ENCODE results near the gene VMAC. TPM values are rescaled to one million over a fixed set of nuclear protein-coding genes. Genes with fewer than 3 reads are reported as not detected.

VMAC gene
- total RNA-seq, 1 experiment from 2014 or later: 7.0 TPM

DNA sequence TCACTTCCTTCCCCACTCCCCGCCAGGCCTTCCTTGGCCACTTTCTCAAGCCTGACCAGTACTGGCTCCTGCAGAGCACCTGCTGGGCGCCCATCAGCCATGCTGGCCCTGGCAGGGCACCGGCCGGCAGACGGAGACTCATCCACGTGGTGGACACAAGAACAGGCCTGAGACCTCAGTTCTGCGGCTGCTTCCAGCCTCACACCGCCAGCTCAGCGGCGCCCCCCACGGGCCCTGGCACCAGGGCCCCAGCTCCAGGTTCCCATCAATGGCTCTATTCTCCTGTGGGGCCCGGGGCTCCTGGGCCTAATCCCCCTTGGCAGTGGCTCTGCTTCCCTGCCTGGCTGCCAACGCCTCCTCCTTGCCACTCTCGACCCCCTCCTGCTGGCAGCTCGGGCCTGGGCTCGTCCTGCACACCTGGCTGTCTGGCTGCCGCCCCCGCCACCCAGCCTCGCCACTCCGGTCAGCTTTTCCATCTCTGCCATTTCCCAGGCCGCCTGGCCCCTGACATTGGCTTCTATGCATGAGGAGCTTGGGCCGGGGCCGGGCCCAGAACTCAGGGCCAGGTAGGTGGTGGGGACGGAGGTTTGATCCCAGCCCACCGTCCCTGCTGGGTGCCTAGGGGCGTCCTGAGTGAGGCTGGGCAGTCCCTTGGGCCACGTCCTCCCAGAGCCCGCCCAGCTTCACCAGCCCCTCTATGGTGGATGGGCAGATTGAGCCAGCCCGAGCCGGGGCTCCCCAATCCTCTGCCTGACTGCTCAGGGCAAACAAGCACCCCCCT, 7.3 kb upstream of the VMAC start:
- H3K4me1 Mint-ChIP-seq (ENCODE audit: insufficient read depth, unreplicated experiment): peaks cover 6% of the 10 kb centered on the region
- H3K36me3 Mint-ChIP-seq (ENCODE audit: insufficient read depth, unreplicated experiment): peaks cover 22% of the 10 kb centered on the region
- no peaks in the 10 kb centered on the region for H3K9me3 Mint-ChIP-seq (ENCODE audit: unreplicated experiment)
- ChIA-PET CTCF (interaction anchor here (0.6 to 0.8 kb wide), 2 partner anchors 94 to 123 kb away, joined by 3 to 4 read pairs; no protein-coding TSS in a partner anchor), POLR2A (no interaction called here)
- H3K27me3 Mint-ChIP-seq (ENCODE audit: insufficient read depth, unreplicated experiment): no peaks in the 10 kb centered on the region
- no TSS peak for BruUV-seq (replicated peaks)
- no peak overlapping the region for H3K27ac Mint-ChIP-seq (ENCODE audit: low read depth, unreplicated experiment)
- DNase-seq (ENCODE audit: unreplicated experiment): no peak
- TF ChIP-seq, protein P1, sequence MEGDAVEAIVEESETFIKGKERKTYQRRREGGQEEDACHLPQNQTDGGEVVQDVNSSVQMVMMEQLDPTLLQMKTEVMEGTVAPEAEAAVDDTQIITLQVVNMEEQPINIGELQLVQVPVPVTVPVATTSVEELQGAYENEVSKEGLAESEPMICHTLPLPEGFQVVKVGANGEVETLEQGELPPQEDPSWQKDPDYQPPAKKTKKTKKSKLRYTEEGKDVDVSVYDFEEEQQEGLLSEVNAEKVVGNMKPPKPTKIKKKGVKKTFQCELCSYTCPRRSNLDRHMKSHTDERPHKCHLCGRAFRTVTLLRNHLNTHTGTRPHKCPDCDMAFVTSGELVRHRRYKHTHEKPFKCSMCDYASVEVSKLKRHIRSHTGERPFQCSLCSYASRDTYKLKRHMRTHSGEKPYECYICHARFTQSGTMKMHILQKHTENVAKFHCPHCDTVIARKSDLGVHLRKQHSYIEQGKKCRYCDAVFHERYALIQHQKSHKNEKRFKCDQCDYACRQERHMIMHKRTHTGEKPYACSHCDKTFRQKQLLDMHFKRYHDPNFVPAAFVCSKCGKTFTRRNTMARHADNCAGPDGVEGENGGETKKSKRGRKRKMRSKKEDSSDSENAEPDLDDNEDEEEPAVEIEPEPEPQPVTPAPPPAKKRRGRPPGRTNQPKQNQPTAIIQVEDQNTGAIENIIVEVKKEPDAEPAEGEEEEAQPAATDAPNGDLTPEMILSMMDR (IDR thresholded peaks at IDR 0.05; ENCODE audit: unreplicated experiment): peak; percentile 12
- H3K4me3 Mint-ChIP-seq (ENCODE audit: unreplicated experiment): no peak overlapping the region
- intact Hi-C loops (cut with micrococcal nuclease): no loop called here

DNA sequence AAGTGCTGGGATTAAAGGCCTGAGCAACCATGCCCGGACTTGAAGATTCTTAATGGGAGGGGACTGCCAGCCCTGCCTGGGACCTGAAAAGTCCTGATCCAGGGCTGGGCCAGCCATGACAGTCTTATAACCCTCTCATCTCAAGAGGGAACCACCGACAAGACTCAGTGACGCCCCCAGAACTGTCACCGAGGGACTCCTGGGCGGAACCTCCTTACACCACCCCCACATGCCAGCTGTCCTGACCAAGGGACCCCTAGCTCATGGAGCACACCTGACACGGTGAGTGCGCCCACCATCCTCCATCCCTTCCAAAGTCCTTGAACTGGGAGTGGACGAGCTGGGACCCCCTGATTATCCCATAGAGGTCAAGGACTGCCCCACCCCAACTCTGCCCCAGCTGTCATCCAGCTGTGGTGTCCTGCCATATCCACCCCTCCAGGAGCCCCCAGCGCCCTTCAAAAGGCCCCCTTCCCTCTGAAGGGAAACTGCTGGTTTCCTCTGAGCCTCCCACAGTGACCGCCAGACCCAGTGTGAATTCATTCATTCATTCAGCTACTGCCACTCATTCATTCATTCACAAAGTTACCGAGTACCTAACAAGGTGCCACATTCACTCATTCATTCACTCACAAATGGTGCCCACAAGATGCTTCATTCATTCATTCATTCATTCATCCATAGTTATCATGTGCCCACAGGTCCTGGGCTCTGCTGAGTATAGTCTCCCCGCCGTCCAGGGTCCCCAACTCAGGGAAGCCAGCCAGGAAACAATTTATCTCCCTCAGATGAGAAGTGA, 4.7 kb upstream of the VMAC start:
- POLR2A ChIA-PET: interaction anchor here (0.6 kb wide), 1 partner anchor 892 kb away, joined by 3 read pairs; no protein-coding TSS in a partner anchor
- intact Hi-C loops (cut with micrococcal nuclease): no loop called here

DNA sequence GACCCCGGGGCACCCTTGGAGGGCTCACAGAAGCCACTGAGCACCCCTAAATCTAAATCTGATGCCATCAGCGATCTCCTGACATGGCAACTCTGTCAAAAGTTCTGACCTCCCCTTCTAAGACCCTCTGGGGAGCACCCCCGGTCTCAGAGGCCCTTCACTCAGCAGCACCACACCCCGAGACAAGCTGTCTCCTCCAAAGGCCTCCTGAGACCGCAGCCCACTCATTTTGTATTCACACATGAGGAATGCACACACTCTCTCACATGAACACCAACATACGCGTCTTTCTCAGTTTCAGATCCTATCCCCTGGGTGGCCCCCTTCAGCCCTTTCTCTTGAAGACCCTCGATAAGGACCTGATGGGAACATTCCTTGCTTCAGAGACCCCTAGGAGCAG, 3.7 kb upstream of the VMAC start:
- no peak overlapping the region for H3K27ac Mint-ChIP-seq (ENCODE audit: low read depth, unreplicated experiment)
- peak overlapping the region; percentile 28 for H3K4me3 Mint-ChIP-seq (ENCODE audit: unreplicated experiment)
- no peaks in the 10 kb centered on the region for H3K9me3 Mint-ChIP-seq (ENCODE audit: unreplicated experiment)
- intact Hi-C loops (cut with micrococcal nuclease): no loop called here
- BruUV-seq (replicated peaks): no TSS peak
- POLR2A ChIA-PET: no interaction called here
- DNase-seq (ENCODE audit: unreplicated experiment): no peak
- H3K4me1 Mint-ChIP-seq (ENCODE audit: insufficient read depth, unreplicated experiment): peaks cover 6% of the 10 kb centered on the region
- TF ChIP-seq, protein P1 (IDR thresholded peaks at IDR 0.05; ENCODE audit: unreplicated experiment): no peak
- no peaks in the 10 kb centered on the region for H3K27me3 Mint-ChIP-seq (ENCODE audit: insufficient read depth, unreplicated experiment)
- peaks cover 38% of the 10 kb centered on the region for H3K36me3 Mint-ChIP-seq (ENCODE audit: insufficient read depth, unreplicated experiment)
- CTCF ChIA-PET: interaction anchor here (1.0 to 2.8 kb wide), 2 partner anchors 34 to 97 kb away, joined by 3 to 13 read pairs; no protein-coding TSS in a partner anchor

More for the DNA sequence above, 4.7 kb upstream of the VMAC start:
- Mint-ChIP-seq H3K4me3 (ENCODE audit: unreplicated experiment) (no peak overlapping the region), H3K27me3 (ENCODE audit: insufficient read depth, unreplicated experiment) (no peaks in the 10 kb centered on the region), H3K4me1 (ENCODE audit: insufficient read depth, unreplicated experiment) (peaks cover 6% of the 10 kb centered on the region), H3K27ac (ENCODE audit: low read depth, unreplicated experiment) (no peak overlapping the region), H3K9me3 (ENCODE audit: unreplicated experiment) (no peaks in the 10 kb centered on the region), H3K36me3 (ENCODE audit: insufficient read depth, unreplicated experiment) (peaks cover 38% of the 10 kb centered on the region)
- CTCF ChIA-PET: interaction anchor here (0.5 to 2.8 kb wide), 3 partner anchors 33 to 104 kb away, joined by 3 to 13 read pairs (median 4); no protein-coding TSS in a partner anchor
- TF ChIP-seq, protein P1 (IDR thresholded peaks at IDR 0.05; ENCODE audit: unreplicated experiment): no peak
- no peak for DNase-seq (ENCODE audit: unreplicated experiment)
- BruUV-seq (replicated peaks): no TSS peak

Measured in MCF 10A (cell line).